ENCODE results near the gene PPP1R9A.

Gene PPP1R9A

GRCh38 chr7:95295397-95295796 lies 388.0 kb downstream of the PPP1R9A start:
- Histone ChIP-seq H3K36me3 (ENCODE audit: control insufficient read depth, insufficient read depth, low read length) (no peaks in the 10 kb centered on the region), H3K4me3 (ENCODE audit: insufficient read depth, low read depth, low read length, poor library complexity, severe bottlenecking) (no peak overlapping the region), H3K27ac (ENCODE audit: insufficient read depth, low read length, poor library complexity, severe bottlenecking) (no peak overlapping the region), H3K4me1 (ENCODE audit: control insufficient read depth, insufficient read depth, low read length, poor library complexity, severe bottlenecking) (no peaks in the 10 kb centered on the region), H3K9me3 (ENCODE audit: control insufficient read depth, low read length) (no peaks in the 10 kb centered on the region), H3K27me3 (replicated peaks; ENCODE audit: control insufficient read depth, insufficient read depth, low read length, poor library complexity, severe bottlenecking) (no peaks in the 10 kb centered on the region)
- no peak for DNase-seq

DNA sequence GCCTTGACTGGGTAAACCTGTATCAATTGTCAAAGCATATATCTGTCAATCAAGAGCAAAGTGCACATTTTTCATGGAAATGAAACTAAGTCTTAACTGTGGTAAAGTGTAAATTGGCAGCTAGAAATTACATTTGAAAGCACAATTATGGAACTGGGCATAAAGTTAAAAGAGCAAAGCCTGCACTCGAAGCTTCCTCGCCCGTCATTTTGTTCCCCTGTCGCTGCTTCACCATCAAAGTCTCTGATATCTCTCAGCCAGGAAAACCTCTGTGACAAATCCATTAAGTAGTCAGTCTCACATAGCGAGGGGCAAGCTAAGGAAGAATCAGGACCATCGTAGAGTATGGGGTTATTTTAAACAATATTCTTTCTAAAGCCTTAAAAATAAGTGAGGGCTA lies 389.1 kb downstream of the PPP1R9A start:
- H3K36me3 ChIP-seq (ENCODE audit: control insufficient read depth, insufficient read depth, low read length), result no peaks in the 10 kb centered on the region
- no peaks in the 10 kb centered on the region for H3K9me3 ChIP-seq (ENCODE audit: control insufficient read depth, low read length)
- H3K27ac ChIP-seq (ENCODE audit: insufficient read depth, low read length, poor library complexity, severe bottlenecking), result no peak overlapping the region
- H3K27me3 ChIP-seq (replicated peaks; ENCODE audit: control insufficient read depth, insufficient read depth, low read length, poor library complexity, severe bottlenecking), result no peaks in the 10 kb centered on the region
- H3K4me1 ChIP-seq (ENCODE audit: control insufficient read depth, insufficient read depth, low read length, poor library complexity, severe bottlenecking), result no peaks in the 10 kb centered on the region
- DNase-seq, result no peak
- no peak overlapping the region for H3K4me3 ChIP-seq (ENCODE audit: insufficient read depth, low read depth, low read length, poor library complexity, severe bottlenecking)

GRCh38 chr7:95297041-95297440 lies 389.6 kb downstream of the PPP1R9A start:
- no peaks in the 10 kb centered on the region for H3K27me3 ChIP-seq (replicated peaks; ENCODE audit: control insufficient read depth, insufficient read depth, low read length, poor library complexity, severe bottlenecking)
- no peaks in the 10 kb centered on the region for H3K36me3 ChIP-seq (ENCODE audit: control insufficient read depth, insufficient read depth, low read length)
- no peak overlapping the region for H3K27ac ChIP-seq (ENCODE audit: insufficient read depth, low read length, poor library complexity, severe bottlenecking)
- no peaks in the 10 kb centered on the region for H3K4me1 ChIP-seq (ENCODE audit: control insufficient read depth, insufficient read depth, low read length, poor library complexity, severe bottlenecking)
- DNase-seq, result no peak
- no peaks in the 10 kb centered on the region for H3K9me3 ChIP-seq (ENCODE audit: control insufficient read depth, low read length)
- no peak overlapping the region for H3K4me3 ChIP-seq (ENCODE audit: insufficient read depth, low read depth, low read length, poor library complexity, severe bottlenecking)

DNA sequence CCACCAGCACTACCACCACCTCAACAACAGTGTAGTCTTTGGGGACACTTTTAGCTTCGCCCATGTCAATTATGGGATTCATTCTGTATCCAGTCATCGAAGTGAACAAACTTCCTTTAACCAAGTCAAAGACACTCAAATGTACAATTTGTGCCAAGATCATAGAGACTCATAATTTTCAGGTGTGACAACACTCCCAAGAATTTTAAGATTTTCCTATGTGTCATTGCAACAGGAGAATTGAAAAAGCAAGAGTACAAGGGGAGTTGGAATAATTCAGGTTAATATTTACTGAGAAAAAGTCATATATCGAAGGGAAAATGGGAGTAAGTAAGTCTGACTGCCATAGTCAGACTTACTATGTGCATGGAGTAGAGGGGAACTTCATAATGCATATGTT lies 390.7 kb downstream of the PPP1R9A start:
- Histone ChIP-seq H3K9me3 (ENCODE audit: control insufficient read depth, low read length) (no peaks in the 10 kb centered on the region), H3K36me3 (ENCODE audit: control insufficient read depth, insufficient read depth, low read length) (no peaks in the 10 kb centered on the region), H3K4me3 (ENCODE audit: insufficient read depth, low read depth, low read length, poor library complexity, severe bottlenecking) (no peak overlapping the region), H3K27ac (ENCODE audit: insufficient read depth, low read length, poor library complexity, severe bottlenecking) (no peak overlapping the region), H3K4me1 (ENCODE audit: control insufficient read depth, insufficient read depth, low read length, poor library complexity, severe bottlenecking) (no peaks in the 10 kb centered on the region), H3K27me3 (replicated peaks; ENCODE audit: control insufficient read depth, insufficient read depth, low read length, poor library complexity, severe bottlenecking) (no peaks in the 10 kb centered on the region)
- no peak for DNase-seq

GRCh38 chr7:95303013-95303905 lies 395.9 kb downstream of the PPP1R9A start:
- Histone ChIP-seq H3K4me3 (ENCODE audit: insufficient read depth, low read depth, low read length, poor library complexity, severe bottlenecking) (no peak overlapping the region), H3K9me3 (ENCODE audit: control insufficient read depth, low read length) (no peaks in the 10 kb centered on the region), H3K27me3 (replicated peaks; ENCODE audit: control insufficient read depth, insufficient read depth, low read length, poor library complexity, severe bottlenecking) (no peaks in the 10 kb centered on the region), H3K36me3 (ENCODE audit: control insufficient read depth, insufficient read depth, low read length) (no peaks in the 10 kb centered on the region), H3K4me1 (ENCODE audit: control insufficient read depth, insufficient read depth, low read length, poor library complexity, severe bottlenecking) (no peaks in the 10 kb centered on the region), H3K27ac (ENCODE audit: insufficient read depth, low read length, poor library complexity, severe bottlenecking) (no peak overlapping the region)
- no peak for DNase-seq

DNA sequence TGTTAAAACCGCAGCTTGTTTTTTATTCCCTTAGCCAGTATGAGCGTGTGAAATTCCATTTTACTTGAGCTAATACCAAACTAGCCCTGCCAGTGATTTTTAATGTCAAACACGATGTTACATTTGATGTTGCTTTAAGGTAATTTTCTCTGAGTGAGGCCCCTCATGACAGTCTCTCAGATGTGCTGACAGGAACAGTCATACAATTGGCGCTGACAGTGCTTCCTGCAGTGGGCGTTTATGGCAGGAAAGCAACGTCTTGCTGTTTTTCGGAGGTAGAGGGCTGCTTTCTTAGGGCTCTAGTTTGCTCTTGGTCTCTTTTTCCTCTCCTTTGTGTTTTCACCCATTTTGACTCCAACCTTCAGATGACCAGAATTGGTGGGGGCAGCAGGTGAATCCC lies 397.6 kb downstream of the PPP1R9A start:
- H3K9me3 ChIP-seq (ENCODE audit: control insufficient read depth, low read length), result no peaks in the 10 kb centered on the region
- no peak for DNase-seq
- no peaks in the 10 kb centered on the region for H3K4me1 ChIP-seq (ENCODE audit: control insufficient read depth, insufficient read depth, low read length, poor library complexity, severe bottlenecking)
- H3K27ac ChIP-seq (ENCODE audit: insufficient read depth, low read length, poor library complexity, severe bottlenecking), result no peak overlapping the region
- no peak overlapping the region for H3K4me3 ChIP-seq (ENCODE audit: insufficient read depth, low read depth, low read length, poor library complexity, severe bottlenecking)
- no peaks in the 10 kb centered on the region for H3K36me3 ChIP-seq (ENCODE audit: control insufficient read depth, insufficient read depth, low read length)
- H3K27me3 ChIP-seq (replicated peaks; ENCODE audit: control insufficient read depth, insufficient read depth, low read length, poor library complexity, severe bottlenecking), result no peaks in the 10 kb centered on the region

DNA sequence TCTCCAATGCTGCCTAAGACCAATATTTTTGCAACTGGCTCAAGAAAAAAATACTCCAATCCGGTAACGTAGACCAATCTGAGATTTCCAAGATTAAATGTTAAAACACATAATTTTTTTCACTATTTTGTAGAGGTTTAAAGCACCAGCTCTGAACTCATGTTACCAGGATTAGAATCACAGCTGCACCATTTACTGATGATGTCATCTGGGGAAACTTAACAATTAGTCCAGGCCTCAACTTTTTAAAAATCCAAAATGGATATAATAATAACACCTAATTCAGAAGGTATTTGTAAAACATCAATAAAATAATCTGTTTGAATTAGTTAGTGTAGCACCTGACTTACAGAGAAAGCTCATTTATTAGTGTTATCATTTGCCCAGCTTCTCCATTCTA lies 402.6 kb downstream of the PPP1R9A start:
- H3K9me3 ChIP-seq (ENCODE audit: control insufficient read depth, low read length), result no peaks in the 10 kb centered on the region
- H3K4me3 ChIP-seq (ENCODE audit: insufficient read depth, low read depth, low read length, poor library complexity, severe bottlenecking), result no peak overlapping the region
- H3K36me3 ChIP-seq (ENCODE audit: control insufficient read depth, insufficient read depth, low read length), result no peaks in the 10 kb centered on the region
- H3K27ac ChIP-seq (ENCODE audit: insufficient read depth, low read length, poor library complexity, severe bottlenecking), result no peak overlapping the region
- H3K27me3 ChIP-seq (replicated peaks; ENCODE audit: control insufficient read depth, insufficient read depth, low read length, poor library complexity, severe bottlenecking), result peaks cover 2% of the 10 kb centered on the region
- H3K4me1 ChIP-seq (ENCODE audit: control insufficient read depth, insufficient read depth, low read length, poor library complexity, severe bottlenecking), result no peaks in the 10 kb centered on the region
- DNase-seq, result no peak

DNA sequence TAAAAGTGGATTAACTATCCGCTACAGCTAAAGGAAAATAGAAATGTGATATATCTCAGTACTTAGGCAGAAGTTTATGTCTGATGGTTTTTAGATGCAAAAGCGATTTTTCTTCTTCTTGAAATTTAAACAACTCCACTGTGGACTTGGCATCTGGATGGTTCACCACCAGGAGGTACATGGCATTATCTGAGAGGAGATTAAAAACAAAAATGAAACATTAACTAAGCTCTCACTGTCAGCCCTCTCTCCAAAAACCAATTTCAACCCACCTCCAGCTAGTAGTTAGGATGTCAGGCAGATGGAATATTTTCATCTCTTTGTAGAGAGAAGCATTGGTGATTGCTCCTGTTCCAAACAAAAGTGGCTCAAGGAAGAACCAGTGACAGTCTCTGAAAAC lies 404.0 kb downstream of the PPP1R9A start:
- no peaks in the 10 kb centered on the region for H3K4me1 ChIP-seq (ENCODE audit: control insufficient read depth, insufficient read depth, low read length, poor library complexity, severe bottlenecking)
- no peaks in the 10 kb centered on the region for H3K36me3 ChIP-seq (ENCODE audit: control insufficient read depth, insufficient read depth, low read length)
- peaks cover 2% of the 10 kb centered on the region for H3K27me3 ChIP-seq (replicated peaks; ENCODE audit: control insufficient read depth, insufficient read depth, low read length, poor library complexity, severe bottlenecking)
- no peaks in the 10 kb centered on the region for H3K9me3 ChIP-seq (ENCODE audit: control insufficient read depth, low read length)
- no peak for DNase-seq
- H3K4me3 ChIP-seq (ENCODE audit: insufficient read depth, low read depth, low read length, poor library complexity, severe bottlenecking), result no peak overlapping the region
- no peak overlapping the region for H3K27ac ChIP-seq (ENCODE audit: insufficient read depth, low read length, poor library complexity, severe bottlenecking)

DNA sequence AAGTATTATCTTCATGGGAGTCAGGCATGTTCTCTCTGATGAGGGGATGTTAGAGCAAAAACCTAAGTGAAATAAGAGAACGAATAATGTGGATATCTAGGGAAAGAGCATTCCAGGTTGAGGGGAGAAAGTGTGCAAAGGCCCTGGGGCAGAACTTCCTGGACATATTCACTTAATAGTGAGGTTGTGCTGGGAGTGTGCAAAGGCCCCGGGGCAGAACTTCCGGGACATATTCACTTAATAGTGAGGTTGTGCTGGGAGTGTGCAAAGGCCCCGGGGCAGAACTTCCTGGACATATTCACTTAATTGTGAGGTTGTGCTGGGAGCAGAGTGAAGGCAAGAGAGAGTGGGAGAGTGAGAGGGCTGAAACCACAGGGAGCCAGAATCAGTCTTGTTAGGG lies 405.2 kb downstream of the PPP1R9A start:
- H3K4me3 ChIP-seq (ENCODE audit: insufficient read depth, low read depth, low read length, poor library complexity, severe bottlenecking), result no peak overlapping the region
- H3K27me3 ChIP-seq (replicated peaks; ENCODE audit: control insufficient read depth, insufficient read depth, low read length, poor library complexity, severe bottlenecking), result peaks cover 2% of the 10 kb centered on the region
- H3K36me3 ChIP-seq (ENCODE audit: control insufficient read depth, insufficient read depth, low read length), result no peaks in the 10 kb centered on the region
- no peak for DNase-seq
- H3K4me1 ChIP-seq (ENCODE audit: control insufficient read depth, insufficient read depth, low read length, poor library complexity, severe bottlenecking), result no peaks in the 10 kb centered on the region
- no peaks in the 10 kb centered on the region for H3K9me3 ChIP-seq (ENCODE audit: control insufficient read depth, low read length)
- no peak overlapping the region for H3K27ac ChIP-seq (ENCODE audit: insufficient read depth, low read length, poor library complexity, severe bottlenecking)

DNA sequence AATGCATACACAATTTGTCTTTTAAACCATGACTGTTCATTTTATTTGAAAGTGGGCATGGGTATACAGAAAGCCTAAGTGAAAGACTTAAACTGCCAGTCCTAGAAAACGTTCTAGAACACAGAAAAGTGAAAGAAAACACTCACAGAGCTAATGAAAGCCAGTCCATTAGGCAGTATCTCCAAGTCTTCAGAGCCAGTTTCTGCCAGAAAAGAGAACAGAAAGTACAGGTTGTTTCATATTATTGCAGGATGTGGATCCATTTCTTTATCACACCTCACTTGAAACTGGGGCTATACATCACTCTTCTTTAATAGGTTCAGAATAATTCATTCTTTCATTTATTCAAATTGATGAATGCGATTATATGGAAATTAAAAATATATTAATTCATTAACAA lies 409.2 kb downstream of the PPP1R9A start:
- Histone ChIP-seq H3K27ac (ENCODE audit: insufficient read depth, low read length, poor library complexity, severe bottlenecking) (no peak overlapping the region), H3K4me3 (ENCODE audit: insufficient read depth, low read depth, low read length, poor library complexity, severe bottlenecking) (no peak overlapping the region), H3K27me3 (replicated peaks; ENCODE audit: control insufficient read depth, insufficient read depth, low read length, poor library complexity, severe bottlenecking) (peaks cover 2% of the 10 kb centered on the region), H3K36me3 (ENCODE audit: control insufficient read depth, insufficient read depth, low read length) (no peaks in the 10 kb centered on the region), H3K4me1 (ENCODE audit: control insufficient read depth, insufficient read depth, low read length, poor library complexity, severe bottlenecking) (no peaks in the 10 kb centered on the region), H3K9me3 (ENCODE audit: control insufficient read depth, low read length) (no peaks in the 10 kb centered on the region)
- no peak for DNase-seq

Data from effector memory CD4-positive, alpha-beta T cell (primary cell).